Spleen (tissue), 11 donors: ENCODE measurements around the gene ZSCAN22. TPM values are rescaled to one million over a fixed set of nuclear protein-coding genes. Genes with fewer than 3 reads are reported as not detected.
A peak's percentile ranks its signal among the peaks of the same experiment; 100 is the strongest.

Experiments used
- DNase-seq: peaks from one replicate; pipeline ENCODE4 v3.0.0-alpha.2; 2020
- H3K27ac ChIP-seq, 8 donors: fragments of 200-600 bp; sonication (generic) in 7 of 8; 1 replicate in 4 of 8; 2 replicates in 4 of 8; pipeline versions ENCODE4 v1.5.0 to v1.8.0; 2016 to 2021; ENCODE audit warnings: inconsistent platforms in 4 of 8, mild to moderate bottlenecking in 4 of 8, moderate library complexity in 1 of 8
- H3K27me3 ChIP-seq, 7 donors: fragments of 200-600 bp; sonication (generic) in 6 of 7; replicated peaks in 1 of 7; 1 replicate in 4 of 7; 2 replicates in 3 of 7; pipeline versions ENCODE4 v1.5.0 to v1.8.0; 2016 to 2021; ENCODE audit warnings: inconsistent platforms in 3 of 7, mild to moderate bottlenecking in 1 of 7
- H3K36me3 ChIP-seq, 6 donors: fragments of 200-600 bp; sonication (generic) in 5 of 6; 1 replicate in 4 of 6; 2 replicates in 2 of 6; pipeline versions ENCODE4 v1.5.0 to v1.8.0; 2016 to 2021; ENCODE audit warnings: inconsistent platforms in 2 of 6
- H3K4me1 ChIP-seq, 6 donors: fragments of 200-600 bp; sonication (generic) in 5 of 6; 1 replicate in 3 of 6; 2 replicates in 3 of 6; pipeline versions ENCODE4 v1.5.0 to v1.8.0; 2016 to 2021; ENCODE audit warnings: inconsistent platforms in 3 of 6
- H3K4me3 ChIP-seq, 8 donors: fragments of 200-600 bp; sonication (generic) in 7 of 8; 1 replicate in 4 of 8; 2 replicates in 4 of 8; pipeline versions ENCODE4 v1.5.0 to v1.8.0; 2016 to 2021; ENCODE audit warnings: inconsistent platforms in 4 of 8, mild to moderate bottlenecking in 4 of 8, moderate library complexity in 2 of 8
- H3K9me3 ChIP-seq, 8 donors: fragments of 200-600 bp; sonication (generic) in 7 of 8; 1 replicate in 4 of 8; 2 replicates in 4 of 8; pipeline versions ENCODE4 v1.5.0 to v1.8.0; 2016 to 2021; ENCODE audit warnings: inconsistent platforms in 4 of 8
- CTCF ChIP-seq, 11 experiments: fragments of 200-600 bp in 7 of 11; fragments of 450-650 bp in 4 of 11; sonication (generic) in 4 of 11; IDR thresholded peaks in 8 of 11; conservative IDR thresholded peaks in 3 of 11; 1 replicate in 7 of 11; 2 replicates in 4 of 11; pipeline versions ENCODE4 v1.4.0 to v1.8.0; 2016 to 2021; ENCODE audit warnings: antibody characterized with exemption in 11 of 11, inconsistent platforms in 4 of 11, mild to moderate bottlenecking in 1 of 11
- POLR2A ChIP-seq, 3 donors: fragments of 450-650 bp; IDR thresholded peaks; one replicate each; pipeline ENCODE4 v1.5.1; 2017; ENCODE audit warnings: antibody characterized with exemption in 3 of 3, mild to moderate bottlenecking in 1 of 3
- POLR2AphosphoS5 ChIP-seq, 3 donors: sonication (generic); formaldehyde crosslinking; IDR thresholded peaks; one replicate each; pipeline ENCODE4 v1.5.1; 2017; ENCODE audit warnings: antibody characterized with exemption in 3 of 3
- WGBS, 5 donors: extraction: QIAGEN DNeasy Blood & Tissue Kit in 3 of 5; methylation state at CpG; one replicate each; pipeline versions ENCODE4 v1.1.5 to v1.1.7; 2013 to 2018; 5-methylcytosine and 5-hydroxymethylcytosine counted together
- intact Hi-C: fragments of 100-400 bp; cut with DNase I; formaldehyde crosslinking; loops from one replicate; pipeline ENCODE4 v1.15.0; 2023; ENCODE audit warnings: low total_unique reads
- polyA plus RNA-seq, 3 donors: library from polyadenylated mRNA; stranded (reverse); fragments of 200-250 nt; gene quantifications; one replicate each; pipeline ENCODE4 v1.2.1, GENCODE V29; 2013
- total RNA-seq, 7 donors: library from RNA; depleted of rRNA in 3 of 7; stranded (reverse); fragments of >200 nt in 3 of 7; fragmentation: NEBNext Ultra II Directional in 4 of 7; extraction: Animal tissue kit (Norgen Biotek cat#: 25700) in 4 of 7; gene quantifications; one replicate each; pipeline versions ENCODE4 v1.1.0 to v1.2.1, GENCODE V29; 2016 to 2021
- donor health status: healthy with polysubstance abuse.
- donor health status: DM: no; HTN: no; CAD: no; lungs with moderate emphysema.
- donor health status: DM: no; HTN: no; CAD: no.
- donor health status: Bipolar disorder and iron deficiency.
- donor health status: healthy.
- donor health status: DM: no; HTN: no; CAD: no.
- donor health status: DM: yes; HTN: yes; CAD: no.

The ZSCAN22 gene
- total and polyA plus RNA-seq, 10 donors, result 0.48 to 3.9 (median 3.0) TPM

- H3K4me3 ChIP-seq, result no peak overlapping the region
- TF ChIP-seq CTCF (IDR thresholded peaks at IDR 0.05 in 8 of 11, conservative IDR thresholded peaks at IDR 0.05 in 3 of 11) (no peak), POLR2AphosphoS5 (IDR thresholded peaks at IDR 0.05) (peak in 1 of 3 donors; percentile 27)
- WGBS, 5 donors, result 86 to 91% (median 89%) methylated on average over 13 to 15 of the region's 15 CpGs
- no peaks in the 10 kb centered on the region for H3K9me3 ChIP-seq
- H3K27ac ChIP-seq, result no peak overlapping the region
- no peak for DNase-seq
- H3K4me1 ChIP-seq, result peaks cover 18 to 56% (median 37%) of the 10 kb centered on the region in 6 donors
- H3K27me3 ChIP-seq, result peaks cover 0 to 53% (median 12%) of the 10 kb centered on the region in 7 donors
- intact Hi-C loops, result no loop called here
- H3K36me3 ChIP-seq, result peaks cover 0 to 24% (median 3%) of the 10 kb centered on the region in 6 donors
These were observed 27.1 kb downstream of the ZSCAN22 start for GRCh38 chr19:58353717-58354477.

GRCh38 chr19:58354478-58355030, 27.8 kb downstream of the ZSCAN22 start:
- WGBS, 5 donors, result 72 to 82% (median 77%) methylated on average over 6 of the region's 6 CpGs
- Histone ChIP-seq H3K27me3 (peaks cover 0 to 48% (median 12%) of the 10 kb centered on the region in 7 donors), H3K36me3 (peaks cover 0 to 24% (median 3%) of the 10 kb centered on the region in 6 donors), H3K4me3 (no peak overlapping the region), H3K27ac (no peak overlapping the region), H3K4me1 (peaks cover 18 to 51% (median 32%) of the 10 kb centered on the region in 6 donors), H3K9me3 (no peaks in the 10 kb centered on the region)
- TF ChIP-seq POLR2A (IDR thresholded peaks at IDR 0.05), result no peak
- TF ChIP-seq POLR2AphosphoS5 (IDR thresholded peaks at IDR 0.05), result no peak
- TF ChIP-seq CTCF (IDR thresholded peaks at IDR 0.05 in 8 of 11, conservative IDR thresholded peaks at IDR 0.05 in 3 of 11), result no peak
- DNase-seq, result no peak
- intact Hi-C loops, result no loop called here

- DNase-seq, result no peak
- H3K9me3 ChIP-seq, result no peaks in the 10 kb centered on the region
- 88 to 94% (median 90%) methylated on average over 10 of the region's 10 CpGs for WGBS, 5 donors
- peak overlapping the region in 2 of 8 donors; percentile 54 to 70 for H3K4me3 ChIP-seq
- H3K27ac ChIP-seq, result no peak overlapping the region
- peaks cover 18 to 43% (median 29%) of the 10 kb centered on the region in 6 donors for H3K4me1 ChIP-seq
- H3K36me3 ChIP-seq, result peaks cover 0 to 18% (median 3%) of the 10 kb centered on the region in 6 donors
- H3K27me3 ChIP-seq, result peaks cover 0 to 42% (median 10%) of the 10 kb centered on the region in 7 donors
- no peak for TF ChIP-seq POLR2AphosphoS5 (IDR thresholded peaks at IDR 0.05)
- TF ChIP-seq POLR2A (IDR thresholded peaks at IDR 0.05), result no peak
- TF ChIP-seq CTCF (IDR thresholded peaks at IDR 0.05 in 8 of 11, conservative IDR thresholded peaks at IDR 0.05 in 3 of 11), result no peak
- intact Hi-C loops, result no loop called here
These were observed 28.5 kb downstream of the ZSCAN22 start for GRCh38 chr19:58355215-58355796.
